SHP77 (cell line): ENCODE results near the gene MINAR1.
A peak's percentile ranks its signal among the peaks of the same experiment; 100 is the strongest.

Experiments
- DNase-seq, 2 experiments: peaks; one replicate each; lab custom pipeline; 2025; lab: John Stamatoyannopoulos, UW

The MINAR1 gene

GRCh38 chr15:79430901-79431635 is 1.1 kb upstream of the MINAR1 start:
- DNase-seq, result no peak

GRCh38 chr15:79432345-79433275 is 474 bp downstream of the MINAR1 start:
- DNase-seq, result no peak

DNA sequence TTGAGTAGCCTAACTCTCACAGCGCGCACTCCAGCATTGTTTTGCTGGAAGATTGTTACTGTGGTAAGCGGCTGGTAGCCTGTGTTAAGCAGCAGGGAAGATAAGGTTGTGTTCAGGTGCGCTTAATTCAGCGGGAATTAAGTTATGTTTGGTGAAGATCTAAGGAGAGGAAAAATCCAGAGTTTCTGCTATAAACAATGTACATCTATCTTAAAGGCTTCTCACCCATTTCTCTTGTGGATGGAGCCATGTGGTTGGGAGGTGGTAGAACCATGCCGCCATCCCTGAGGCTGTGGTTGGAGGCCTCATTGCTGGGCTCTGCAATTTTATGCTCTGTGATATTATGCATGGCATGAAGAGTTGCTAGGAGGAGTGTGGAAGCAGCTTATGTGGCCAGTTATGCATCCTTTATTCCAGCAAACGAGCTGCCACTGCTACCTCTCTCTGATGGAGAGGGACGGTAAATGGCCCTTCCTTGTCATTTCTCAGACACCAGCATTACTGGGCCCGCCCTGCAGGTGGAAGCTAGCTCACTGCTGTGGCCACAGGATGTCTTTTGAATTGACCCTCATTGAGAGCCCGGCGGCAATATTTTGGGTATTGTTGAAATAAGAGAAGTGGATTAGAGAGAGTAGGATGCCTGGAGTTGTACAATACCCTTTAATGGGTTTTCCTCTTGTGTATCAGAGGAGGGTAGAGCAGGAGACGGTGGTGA is 1.3 kb downstream of the MINAR1 start:
- DNase-seq, result no peak

- no peak for DNase-seq
Observed at GRCh38 chr15:79434361-79434760, 2.2 kb downstream of the MINAR1 start.

GRCh38 chr15:79436037-79436780 is 4.1 kb downstream of the MINAR1 start:
- DNase-seq, result no peak

- DNase-seq, result no peak
Observed at GRCh38 chr15:79437275-79438000, 5.3 kb downstream of the MINAR1 start.

DNA sequence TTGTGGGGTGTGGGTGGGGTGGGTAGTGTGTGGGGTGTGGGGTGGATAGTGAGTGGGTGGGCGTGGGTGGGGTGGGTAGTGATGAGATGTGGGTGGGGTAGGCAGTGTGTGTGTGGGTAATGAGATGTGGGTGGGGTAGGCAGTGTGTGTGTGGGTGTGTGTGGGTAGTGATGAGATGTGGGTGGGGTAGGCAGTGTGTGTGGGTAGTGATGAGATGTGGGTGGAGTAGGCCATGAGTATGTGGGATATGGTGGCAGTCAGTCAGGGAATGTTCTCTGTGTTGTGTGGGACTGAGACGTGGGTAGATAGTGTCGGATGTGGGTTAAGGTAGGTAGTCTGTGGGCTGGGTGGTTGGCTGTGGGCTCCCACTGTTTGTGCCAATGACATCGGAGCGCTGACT is 7.1 kb downstream of the MINAR1 start:
- no peak for DNase-seq

DNA sequence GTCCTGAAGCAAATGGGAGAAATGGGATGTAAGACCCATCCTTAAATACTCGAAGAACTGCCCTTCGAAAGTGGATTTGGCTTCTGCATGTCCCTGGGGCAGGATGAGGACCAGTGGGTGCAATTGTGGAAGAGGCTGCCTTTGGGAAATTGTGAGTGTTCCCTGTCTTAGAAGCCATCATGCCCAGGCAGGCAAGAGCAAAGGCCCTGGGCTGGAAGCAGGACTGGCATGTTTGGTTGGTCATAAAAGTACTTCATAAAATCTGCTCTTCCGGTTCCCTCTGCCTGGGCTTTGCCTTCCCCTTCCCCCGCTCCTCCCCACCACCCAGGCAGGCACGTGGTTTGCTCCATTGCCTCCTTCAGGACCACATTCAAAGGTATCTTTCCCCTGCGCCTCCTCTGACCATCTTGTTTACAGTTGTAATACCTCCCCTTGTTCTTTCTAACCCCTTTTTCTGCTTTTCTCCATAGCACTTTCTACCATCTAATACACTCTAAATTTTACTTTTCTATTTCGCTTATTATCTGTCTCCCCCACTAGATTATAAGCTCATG is 8.3 kb downstream of the MINAR1 start:
- DNase-seq, result no peak

GRCh38 chr15:79442911-79443310 is 10.8 kb downstream of the MINAR1 start:
- DNase-seq, result peak; percentile 81 to 83

DNA sequence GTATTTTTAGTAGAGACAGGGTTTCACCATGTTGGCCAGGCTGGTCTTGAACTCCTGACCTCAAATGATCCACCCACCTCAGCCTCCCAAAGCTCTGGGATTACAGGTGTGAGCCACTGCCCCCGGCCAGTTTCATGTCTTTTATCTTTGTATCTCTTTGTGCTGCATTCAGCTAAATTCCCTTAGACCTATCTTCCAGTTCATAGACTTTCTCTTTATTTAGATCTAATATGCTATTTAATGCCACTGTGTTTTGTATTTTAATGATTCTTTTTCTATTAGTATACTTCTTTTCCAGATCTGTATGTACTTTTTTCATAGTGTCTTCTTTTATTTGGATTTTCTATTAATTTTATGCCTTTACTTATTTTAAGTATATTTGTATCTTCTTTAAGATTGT is 14.9 kb downstream of the MINAR1 start:
- no peak for DNase-seq

DNA sequence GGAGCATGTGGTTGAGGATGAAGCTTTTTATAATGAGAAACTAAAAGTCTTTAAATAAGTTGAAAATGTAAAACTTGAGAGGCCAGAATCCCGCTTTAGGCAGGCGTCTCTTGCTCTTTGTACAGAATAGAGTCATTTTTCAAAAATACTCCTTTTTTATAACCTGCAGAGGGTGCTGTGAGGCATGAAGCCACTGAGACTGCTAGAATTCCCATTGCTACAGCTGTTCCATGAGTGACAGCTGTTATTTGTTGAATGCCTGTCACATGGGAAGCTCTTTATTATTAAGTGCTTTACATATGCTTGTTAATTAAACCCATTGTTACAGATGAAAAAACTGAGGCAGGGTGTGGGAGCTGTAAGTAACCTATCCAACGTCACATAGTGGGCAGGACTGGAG is 18.5 kb downstream of the MINAR1 start:
- no peak for DNase-seq

DNA sequence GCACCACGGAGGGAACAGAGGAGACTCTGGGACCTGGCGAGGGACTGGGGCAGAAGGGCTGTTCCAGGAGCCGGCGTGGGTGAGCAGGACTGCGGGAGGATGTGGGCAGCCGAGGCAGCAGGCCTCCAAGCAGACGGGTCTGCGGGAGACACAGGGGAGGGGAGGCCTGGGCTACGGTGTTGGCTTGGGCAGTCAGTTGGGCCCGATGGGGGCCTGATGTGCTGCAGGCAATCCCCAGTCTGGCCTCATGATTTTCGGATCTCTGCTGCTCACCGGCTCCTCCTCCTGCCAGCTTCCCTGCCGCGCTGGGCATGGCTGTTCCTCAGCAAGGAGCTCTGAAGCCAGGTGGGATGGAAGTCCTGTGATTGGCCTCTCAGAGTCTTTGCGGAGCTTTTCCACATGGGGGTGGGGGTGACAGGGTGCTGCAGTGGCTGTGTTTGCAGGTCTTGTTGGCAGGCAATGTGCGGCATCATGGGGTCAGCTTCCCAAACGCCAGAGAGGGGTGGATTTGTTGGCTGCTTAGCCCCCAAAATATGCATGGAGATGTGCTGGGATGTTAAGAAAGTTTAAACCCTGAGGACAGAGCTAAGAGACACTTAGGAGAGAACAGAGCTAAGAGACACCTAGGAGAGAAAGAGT is 19.3 kb downstream of the MINAR1 start:
- no peak for DNase-seq

- DNase-seq, result no peak
Observed at GRCh38 chr15:79452244-79453051, 20.3 kb downstream of the MINAR1 start.

- no peak for DNase-seq
Observed at GRCh38 chr15:79453446-79453845, 21.3 kb downstream of the MINAR1 start.

- no peak for DNase-seq
Observed at GRCh38 chr15:79454063-79454462, 21.9 kb downstream of the MINAR1 start.

GRCh38 chr15:79455361-79455760 is 23.2 kb downstream of the MINAR1 start:
- DNase-seq, result no peak

GRCh38 chr15:79455943-79456342 is 23.8 kb downstream of the MINAR1 start:
- no peak for DNase-seq

GRCh38 chr15:79458491-79458890 is 26.4 kb downstream of the MINAR1 start:
- DNase-seq, result no peak

DNA sequence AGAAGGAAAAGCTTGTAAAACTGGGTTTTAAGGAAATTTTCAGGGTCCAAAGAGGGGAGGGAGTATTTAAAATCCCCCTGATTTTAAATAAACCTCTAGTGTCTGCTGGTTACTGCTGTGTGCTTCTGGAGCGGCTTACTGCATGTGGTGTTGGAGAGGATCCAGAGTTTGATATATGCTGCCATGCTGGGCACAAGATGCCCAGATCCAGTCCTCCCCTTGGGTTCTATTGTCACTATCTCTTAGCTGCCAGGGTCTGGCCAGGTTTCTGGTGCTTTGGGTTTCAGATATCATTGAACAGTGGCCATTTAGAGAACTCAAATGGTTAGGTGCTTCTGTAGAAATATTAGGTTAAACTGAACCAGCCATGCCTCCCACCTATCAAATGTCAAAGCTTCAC is 27.5 kb downstream of the MINAR1 start:
- DNase-seq, result no peak
